GM18505 (cell line): ENCODE data around the gene ANXA3.
"Not testable (repeated sequence)": the region's sequence is repeated elsewhere in the genome, so short reads cannot be mapped to it uniquely, and the experiment has no call there.

Experiments used
- ATAC-seq: cut with Tn5 transposase; IDR thresholded peaks from one replicate; pipeline ENCODE4 v1.9.1; 2021; ENCODE audit not compliant: unreplicated experiment
- POLR2A ChIP-seq: IDR thresholded peaks from 4 replicates; pipeline ENCODE4 v1.6.1; 2011; ENCODE audit warnings: borderline replicate concordance; ENCODE audit not compliant: insufficient read depth, insufficient read length; ENCODE audit errors: extremely low read depth

ANXA3 gene, protein sequence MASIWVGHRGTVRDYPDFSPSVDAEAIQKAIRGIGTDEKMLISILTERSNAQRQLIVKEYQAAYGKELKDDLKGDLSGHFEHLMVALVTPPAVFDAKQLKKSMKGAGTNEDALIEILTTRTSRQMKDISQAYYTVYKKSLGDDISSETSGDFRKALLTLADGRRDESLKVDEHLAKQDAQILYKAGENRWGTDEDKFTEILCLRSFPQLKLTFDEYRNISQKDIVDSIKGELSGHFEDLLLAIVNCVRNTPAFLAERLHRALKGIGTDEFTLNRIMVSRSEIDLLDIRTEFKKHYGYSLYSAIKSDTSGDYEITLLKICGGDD

DNA sequence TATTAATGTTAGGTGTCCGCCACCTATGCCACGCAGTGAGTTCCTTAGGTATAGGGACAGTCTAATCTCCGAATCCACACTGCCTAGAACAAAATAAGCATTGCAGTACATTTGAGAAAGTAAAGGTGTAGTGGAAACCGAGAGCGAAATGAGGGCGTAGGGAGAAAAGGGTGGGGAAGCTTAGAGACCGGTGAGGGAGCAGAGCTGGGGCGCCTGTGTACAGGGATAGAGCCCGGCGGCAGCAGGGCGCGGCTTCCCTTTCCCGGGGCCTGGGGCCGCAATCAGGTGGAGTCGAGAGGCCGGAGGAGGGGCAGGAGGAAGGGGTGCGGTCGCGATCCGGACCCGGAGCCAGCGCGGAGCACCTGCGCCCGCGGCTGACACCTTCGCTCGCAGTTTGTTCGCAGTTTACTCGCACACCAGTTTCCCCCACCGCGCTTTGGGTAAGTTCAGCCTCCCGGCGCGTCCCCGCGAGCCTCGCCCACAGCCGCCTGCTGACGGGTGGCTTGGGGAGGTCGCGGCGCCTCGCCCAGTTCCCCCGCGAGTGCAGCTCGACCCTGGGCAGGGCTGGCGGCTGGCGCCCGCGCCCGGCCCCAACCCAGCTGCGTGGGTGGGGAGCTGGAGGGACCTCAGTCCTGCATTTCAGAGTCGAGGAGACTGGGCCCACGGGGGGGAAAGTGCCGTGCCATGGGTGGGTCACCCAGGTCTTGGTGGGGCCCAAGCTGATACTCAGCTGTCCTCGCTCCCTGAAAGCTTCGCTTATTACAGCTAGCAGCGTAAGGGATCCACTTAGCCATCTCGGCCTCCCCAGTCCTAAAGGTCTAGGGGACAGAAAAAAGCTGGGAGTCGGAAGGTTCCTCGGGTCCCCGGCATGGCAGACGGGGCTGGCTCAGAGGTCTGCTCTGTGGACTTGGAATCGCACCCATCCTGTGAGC, at the start of gene ANXA3:
TSS of gene ANXA3 (plus strand) at position 351 of the 932 bp plus-strand sequence. CDS start 2,704 bp downstream, outside the sequence.
- TF ChIP-seq POLR2A, result no peak
- no peak for ATAC-seq

DNA sequence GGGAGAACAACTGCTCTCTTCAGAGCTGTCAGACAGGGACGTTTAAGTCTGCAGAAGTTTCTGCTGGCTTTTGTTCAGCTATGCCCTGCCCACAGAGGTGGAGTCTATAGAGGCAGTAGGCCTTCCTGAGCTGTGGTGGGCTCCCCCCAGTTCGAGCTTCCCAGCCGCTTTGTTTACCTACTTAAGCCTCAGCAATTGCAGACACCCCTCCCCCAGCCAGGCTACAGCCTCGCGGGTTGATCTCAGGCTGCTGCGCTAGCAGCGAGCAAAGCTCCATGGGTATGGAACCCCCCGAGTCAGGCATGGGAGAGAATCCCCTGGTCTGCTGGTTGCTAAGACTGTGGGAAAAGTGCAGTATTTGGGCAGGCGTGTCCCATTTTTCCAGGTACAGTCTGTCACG, 45.3 kb upstream of the ANXA3 start:
- ATAC-seq, result not testable (repeated sequence)

DNA sequence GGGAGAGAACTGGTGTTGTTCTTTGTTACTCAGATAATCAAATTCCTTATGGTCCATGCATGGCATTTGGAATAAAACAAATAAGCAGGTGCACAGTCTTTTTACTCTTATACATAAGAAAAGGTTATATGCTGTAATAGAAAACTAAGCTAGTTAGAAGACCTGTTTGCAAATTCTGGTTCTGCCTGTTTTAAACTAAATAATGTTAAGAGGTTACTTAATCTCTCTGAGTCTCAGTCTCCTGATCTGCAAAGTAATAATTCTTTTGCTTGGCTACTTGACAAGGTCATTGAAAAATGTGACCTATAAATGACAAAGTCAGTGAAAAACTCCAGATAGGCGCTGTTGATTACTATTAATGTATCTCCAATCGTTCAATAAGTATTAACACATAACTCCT, 42.5 kb upstream of the ANXA3 start:
- TF ChIP-seq POLR2A, result no peak
- no peak for ATAC-seq

DNA sequence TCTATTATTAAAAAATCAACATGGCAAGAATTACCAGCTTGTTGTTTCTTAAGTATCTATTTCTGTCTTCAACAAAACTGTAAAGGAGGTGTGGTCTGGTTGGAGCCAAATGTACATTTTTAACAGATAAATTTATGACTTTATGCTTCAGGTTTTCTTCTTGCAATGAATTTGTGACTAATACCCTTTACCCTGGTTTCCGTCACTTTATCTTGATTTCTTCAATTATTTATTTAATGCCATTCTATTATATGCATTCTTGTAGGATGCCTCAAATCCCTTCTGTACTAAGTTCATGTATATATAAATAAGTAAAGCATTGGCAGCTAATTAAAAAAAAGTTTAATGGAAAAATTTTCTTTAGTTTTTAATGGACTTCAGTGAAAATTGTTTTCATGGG, 41.5 kb upstream of the ANXA3 start:
- no peak for ATAC-seq
- TF ChIP-seq POLR2A, result no peak

DNA sequence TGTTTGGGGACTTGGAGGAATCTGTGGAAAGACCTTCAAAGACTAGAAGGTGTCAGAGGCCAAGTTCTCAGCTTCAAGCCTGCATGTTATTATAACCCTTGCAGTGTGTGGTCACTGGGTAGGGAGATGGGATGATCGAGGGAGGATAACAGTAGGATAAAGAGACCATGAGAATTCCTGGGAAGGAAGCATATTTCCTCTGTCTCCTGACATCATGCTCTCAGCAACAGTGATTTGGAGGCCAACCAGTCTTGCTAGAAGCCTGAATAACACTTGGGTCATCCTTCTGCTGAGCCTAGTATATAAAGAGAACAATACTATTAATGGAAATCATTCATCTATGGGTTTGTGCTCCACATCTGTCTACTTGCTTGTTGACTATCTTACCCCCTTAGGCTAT, 40.9 kb upstream of the ANXA3 start:
- TF ChIP-seq POLR2A, result no peak
- ATAC-seq, result no peak

DNA sequence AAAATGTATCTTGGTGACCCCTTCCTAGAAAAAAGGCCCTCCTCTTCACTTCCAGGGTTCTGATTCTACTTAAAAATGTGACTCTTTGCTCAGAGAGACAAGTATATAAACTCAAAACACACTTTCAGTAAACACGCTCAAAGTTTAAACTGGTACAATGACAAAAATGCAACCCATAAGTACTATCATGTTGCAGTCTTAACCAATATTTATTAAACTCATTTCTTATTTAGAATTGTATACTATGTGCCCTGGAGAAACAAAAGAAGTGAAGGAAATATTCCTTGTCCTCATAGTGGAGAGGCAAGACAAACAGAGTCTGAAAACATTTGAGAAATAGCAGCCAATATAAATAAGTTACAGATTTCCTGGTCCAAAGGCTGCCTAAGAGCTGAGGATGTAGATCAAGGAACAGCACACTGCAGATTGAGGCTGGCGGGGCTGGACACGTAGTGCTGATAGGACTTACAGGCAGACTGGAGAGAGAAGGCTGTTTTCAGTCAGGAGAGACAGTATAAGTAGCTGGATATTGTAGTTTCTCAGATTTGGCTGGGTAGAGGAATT, 39.1 kb upstream of the ANXA3 start:
- no peak for TF ChIP-seq POLR2A
- ATAC-seq, result no peak

DNA sequence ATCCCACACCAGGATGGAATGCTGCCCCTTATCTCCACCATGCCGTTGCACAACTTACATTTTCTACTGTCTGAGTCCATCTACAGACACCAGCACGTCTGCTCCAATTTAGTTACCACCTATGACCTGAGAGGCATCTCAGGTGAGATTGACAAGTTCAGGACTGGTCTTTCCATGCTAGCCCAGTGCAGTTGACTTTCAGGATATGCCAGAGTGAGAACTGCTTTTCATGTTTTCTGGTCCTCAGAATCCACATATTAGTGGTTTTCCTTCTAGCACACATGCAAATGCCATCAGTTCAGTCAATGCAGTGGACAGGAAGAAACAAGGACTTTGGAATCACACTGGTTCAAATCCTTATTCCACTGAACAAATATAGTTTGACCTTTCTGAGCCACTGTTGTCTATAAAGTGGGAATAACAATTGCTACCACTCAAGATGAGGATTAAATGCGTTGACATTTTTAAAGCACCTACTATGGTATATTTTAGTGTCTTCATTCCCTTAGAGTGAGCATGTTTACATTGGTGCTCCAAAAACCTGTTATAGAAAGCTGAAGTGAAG, 38.1 kb upstream of the ANXA3 start:
- no peak for TF ChIP-seq POLR2A
- no peak for ATAC-seq

DNA sequence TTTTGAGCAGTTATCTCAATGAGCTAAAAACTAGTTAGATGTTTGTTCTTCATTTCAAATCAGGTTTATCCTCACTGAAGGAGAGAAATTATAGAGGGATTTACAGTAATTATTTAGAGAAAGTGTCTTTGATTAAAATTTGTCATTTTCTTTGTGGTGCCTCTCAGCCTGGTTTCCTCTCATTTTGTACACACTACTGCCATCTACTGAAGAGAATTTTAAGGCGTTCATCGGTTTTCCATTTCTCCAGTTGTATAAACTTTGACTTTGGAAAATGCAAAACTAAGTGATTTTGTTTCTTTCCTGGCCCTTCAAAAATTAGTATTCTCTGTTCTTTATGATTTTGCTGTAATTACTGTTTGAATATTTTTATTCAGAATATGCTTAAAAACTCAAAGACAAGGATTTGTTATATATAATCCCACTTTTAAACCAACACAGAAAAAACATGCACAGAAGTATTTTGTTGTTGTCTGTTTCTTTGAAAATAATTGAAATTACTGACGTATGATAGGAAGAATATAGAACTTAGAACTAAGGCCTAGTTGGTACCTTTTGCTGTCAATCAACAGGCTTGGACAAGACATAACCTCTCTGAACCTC, 34.4 kb upstream of the ANXA3 start:
- ATAC-seq, result no peak
- TF ChIP-seq POLR2A, result no peak

DNA sequence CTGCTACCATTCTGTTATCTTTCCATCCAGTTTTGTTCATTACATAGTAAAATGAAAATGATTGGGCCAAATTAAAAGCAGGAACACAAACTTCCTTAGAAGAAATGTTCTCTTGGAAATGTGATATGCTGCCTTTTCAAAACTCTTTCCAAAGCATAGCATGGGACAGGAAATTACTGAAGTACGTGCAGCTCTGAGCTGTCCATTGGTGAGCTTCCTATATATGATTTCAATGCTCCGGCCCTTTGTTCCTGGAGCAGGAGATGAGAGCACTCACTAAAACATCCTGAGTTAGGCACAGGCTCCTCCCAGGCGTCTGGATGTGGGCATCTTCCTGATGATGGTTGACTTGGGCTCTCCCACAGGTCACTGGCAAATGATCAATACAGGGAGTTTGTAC, 33.0 kb upstream of the ANXA3 start:
- ATAC-seq, result no peak
- TF ChIP-seq POLR2A, result no peak

DNA sequence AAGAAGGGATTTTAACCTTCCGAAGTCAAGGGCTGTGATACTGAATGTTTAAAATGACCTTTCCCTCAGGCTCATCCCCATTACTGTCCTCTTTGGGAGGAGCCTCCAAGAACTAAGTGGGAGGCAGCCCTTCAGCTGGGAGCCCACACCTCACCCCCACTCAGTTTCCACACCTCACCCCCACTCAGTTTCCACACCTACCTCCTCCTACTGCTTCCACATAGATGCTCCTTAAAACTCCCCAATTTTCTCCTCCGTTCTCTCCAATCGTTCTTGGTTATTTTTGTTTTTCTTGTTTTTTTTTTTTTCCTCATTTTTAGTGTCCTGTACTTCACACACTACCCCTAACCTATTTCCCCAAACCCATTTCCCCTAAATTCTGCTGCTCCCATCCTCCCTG, 31.6 kb upstream of the ANXA3 start:
- TF ChIP-seq POLR2A, result no peak
- no peak for ATAC-seq

DNA sequence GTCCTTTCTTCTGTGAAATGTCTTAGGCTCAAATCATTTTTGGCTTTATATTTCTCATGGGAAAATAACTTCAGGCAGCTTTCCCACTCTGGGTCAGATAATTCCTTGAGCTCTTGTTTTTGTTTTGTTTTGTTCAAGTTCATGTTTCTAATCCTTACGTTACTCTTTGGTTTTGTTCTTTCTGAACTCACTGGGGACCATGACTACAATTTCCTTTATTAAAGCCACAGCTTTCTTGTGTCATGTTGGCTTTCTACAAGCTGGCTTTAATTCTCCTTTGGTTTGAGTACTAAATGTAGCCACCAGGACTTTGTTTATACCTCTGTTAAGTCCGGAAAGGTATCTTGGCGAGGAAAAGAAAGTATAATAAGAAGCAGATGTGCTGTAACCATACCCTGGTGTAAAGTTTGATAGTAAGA, 30.8 kb upstream of the ANXA3 start:
- ATAC-seq, result no peak
- no peak for TF ChIP-seq POLR2A

DNA sequence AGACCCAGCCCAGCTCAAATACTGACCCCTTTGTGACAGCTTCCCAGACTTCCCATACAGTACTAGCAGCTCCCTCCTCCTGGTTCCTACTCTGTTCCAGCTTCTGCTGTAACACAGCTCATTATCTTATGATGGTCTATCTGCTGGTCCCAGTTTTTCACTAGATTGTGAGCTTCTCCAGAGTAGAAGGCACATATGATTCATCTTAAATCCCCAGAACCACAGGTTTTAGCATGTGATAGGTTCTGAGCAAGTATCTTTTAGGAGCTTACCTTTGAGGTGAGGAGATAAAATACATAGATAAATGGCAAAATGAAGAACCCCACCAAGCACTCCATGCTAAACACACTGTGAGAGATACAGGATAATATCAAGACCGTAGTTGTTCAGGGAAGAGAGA, 27.6 kb upstream of the ANXA3 start:
- TF ChIP-seq POLR2A, result no peak
- ATAC-seq, result no peak

DNA sequence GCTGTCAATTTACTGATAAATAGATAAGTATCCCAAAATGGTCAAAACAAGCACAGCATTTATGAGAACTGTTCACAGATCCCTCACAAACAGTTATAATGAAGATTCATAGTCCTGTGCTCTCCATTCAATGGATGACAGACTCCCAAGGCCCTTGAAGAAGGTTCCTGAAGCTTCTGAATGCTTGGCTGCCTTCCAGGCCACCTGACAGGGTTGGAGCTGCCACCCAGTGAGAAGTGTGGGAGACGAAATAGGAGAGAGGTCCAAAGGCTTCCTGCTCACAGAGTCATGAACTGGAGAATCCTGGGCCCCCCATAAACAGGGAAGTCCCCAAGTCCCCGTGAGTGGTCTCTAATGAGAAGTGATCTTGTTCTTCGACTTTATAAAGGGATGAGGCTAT, 26.0 kb upstream of the ANXA3 start:
- no peak for TF ChIP-seq POLR2A
- ATAC-seq, result no peak

DNA sequence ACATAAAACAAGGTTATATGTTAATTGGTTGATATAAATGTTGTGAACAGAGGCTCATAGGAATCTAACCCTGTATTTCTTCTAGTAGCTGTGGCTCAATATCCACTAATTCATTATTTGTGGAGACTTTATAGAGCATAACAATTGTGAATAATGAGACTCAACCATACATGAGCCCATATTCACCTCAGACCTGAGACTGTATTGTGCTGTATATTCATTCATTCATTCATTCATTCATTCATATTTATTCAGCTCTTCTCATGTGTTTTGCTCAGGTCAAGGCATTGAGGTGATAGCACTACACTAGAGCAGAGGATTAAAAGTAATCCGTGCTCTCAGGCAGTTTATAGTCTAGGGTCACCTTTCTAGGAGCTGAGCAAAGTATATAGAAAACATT, 24.5 kb upstream of the ANXA3 start:
- no peak for TF ChIP-seq POLR2A
- no peak for ATAC-seq

DNA sequence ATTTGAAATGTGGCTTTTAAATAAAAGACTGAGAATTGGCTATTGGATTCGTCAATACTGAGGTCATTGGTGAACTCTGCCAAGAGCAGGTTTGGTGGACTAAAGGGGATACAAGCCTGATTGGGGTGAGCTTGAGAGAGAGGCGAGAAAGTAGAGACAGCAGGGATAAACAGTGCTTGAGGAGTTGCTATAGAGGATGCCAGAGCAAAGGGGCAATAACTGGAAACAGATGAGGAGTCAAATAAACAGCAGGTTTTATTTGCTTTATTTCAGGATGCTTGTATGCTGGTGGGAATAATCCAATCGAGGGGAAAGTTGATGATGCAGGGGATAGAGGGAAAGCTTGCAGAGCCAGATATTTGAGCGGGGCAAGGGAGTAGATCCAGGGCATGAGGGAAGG, 24.0 kb upstream of the ANXA3 start:
- ATAC-seq, result no peak
- no peak for TF ChIP-seq POLR2A
